ENCODE measurements around the gene AQP5.

The AQP5 gene

DNA sequence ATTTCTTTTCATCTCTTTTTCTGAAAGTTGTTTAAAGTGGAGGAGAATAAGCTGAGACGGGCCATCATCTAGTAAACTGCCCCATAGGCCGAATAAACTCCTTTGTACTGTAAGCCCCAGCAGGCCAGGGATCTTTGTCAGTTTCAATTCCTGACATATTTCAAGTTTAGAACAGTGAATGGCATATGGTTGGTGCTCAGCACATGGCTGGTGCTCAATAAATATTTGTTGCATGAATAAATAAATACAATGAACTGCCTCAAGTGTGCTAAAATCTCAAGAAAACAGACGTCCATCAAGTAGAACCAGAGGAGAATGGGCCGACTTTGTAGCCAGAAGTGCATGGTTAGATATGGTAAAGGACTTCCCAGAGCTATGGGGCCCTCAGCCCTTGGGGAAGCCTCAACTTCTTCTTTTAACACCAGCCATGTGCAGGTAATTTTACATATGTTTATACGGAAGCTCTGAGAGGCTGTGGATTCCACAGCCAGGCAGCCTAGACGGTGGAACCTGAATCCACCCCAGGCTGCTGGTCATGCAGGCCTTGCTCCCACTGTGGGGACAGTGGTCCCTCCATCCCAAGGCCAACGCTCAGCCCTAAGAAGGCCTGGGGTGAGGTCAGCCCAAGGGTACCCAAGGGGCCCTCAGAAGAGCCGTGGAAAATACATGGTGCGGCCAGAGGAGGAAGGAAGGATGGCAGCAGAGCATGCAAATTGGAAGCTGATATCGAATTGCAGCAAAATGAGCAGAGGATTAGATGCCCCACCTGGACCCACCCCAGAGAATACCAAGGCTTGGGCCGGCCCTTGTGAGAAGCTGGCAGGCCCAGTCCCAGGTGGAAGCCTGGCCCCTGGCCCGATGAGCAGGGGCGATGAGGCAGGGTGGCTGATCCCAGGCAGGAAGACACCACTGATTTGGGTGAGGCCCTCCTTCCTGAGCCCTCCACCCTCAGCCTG lies 19.8 kb upstream of the AQP5 start:
- no peak for DNase-seq
- Histone ChIP-seq H3K36me3 (replicated peaks) (no peaks in the 10 kb centered on the region), H3K27ac (no peak overlapping the region), H3K27me3 (replicated peaks) (no peaks in the 10 kb centered on the region), H3K4me3 (ENCODE audit: low read depth, low read length) (no peak overlapping the region)
- in situ Hi-C loops (cut with HindIII; ENCODE audit: low pct_ligation_motif_present, low sequenced_read_pairs) = no loop called here
- TF ChIP-seq CTCF (IDR thresholded peaks at IDR 0.05; ENCODE audit: low read depth, low read length, missing control alignments) = no peak

DNA sequence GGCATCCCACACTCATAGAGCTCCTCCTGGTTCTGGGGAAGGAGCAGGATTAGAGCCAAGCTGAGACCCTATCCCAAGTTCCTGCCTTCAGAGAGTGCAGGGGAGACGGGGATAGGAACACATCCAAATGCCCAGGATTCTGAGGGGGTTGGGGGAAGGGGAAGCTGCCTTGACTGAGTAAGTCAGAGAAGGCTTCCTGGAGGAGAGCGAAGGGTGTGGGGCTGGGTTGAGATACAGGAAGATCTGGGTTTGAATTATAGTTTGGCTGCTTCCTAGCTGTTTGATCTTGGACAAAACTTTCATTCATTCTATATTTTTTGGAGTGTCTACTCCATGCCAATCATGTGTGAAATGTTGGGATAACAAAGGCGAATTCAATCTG lies 19.2 kb upstream of the AQP5 start:
- no peaks in the 10 kb centered on the region for H3K36me3 ChIP-seq (replicated peaks)
- DNase-seq = no peak
- no peak overlapping the region for H3K27ac ChIP-seq
- no peak for TF ChIP-seq CTCF (IDR thresholded peaks at IDR 0.05; ENCODE audit: low read depth, low read length, missing control alignments)
- in situ Hi-C loops (cut with HindIII; ENCODE audit: low pct_ligation_motif_present, low sequenced_read_pairs) = no loop called here
- H3K27me3 ChIP-seq (replicated peaks) = no peaks in the 10 kb centered on the region
- no peak overlapping the region for H3K4me3 ChIP-seq (ENCODE audit: low read depth, low read length)

GRCh38 chr12:49942921-49943624 lies 18.6 kb upstream of the AQP5 start:
- Histone ChIP-seq H3K27me3 (replicated peaks) (no peaks in the 10 kb centered on the region), H3K4me3 (ENCODE audit: low read depth, low read length) (no peak overlapping the region), H3K36me3 (replicated peaks) (no peaks in the 10 kb centered on the region), H3K27ac (no peak overlapping the region)
- in situ Hi-C loops (cut with HindIII; ENCODE audit: low pct_ligation_motif_present, low sequenced_read_pairs) = no loop called here
- DNase-seq = no peak
- no peak for TF ChIP-seq CTCF (IDR thresholded peaks at IDR 0.05; ENCODE audit: low read depth, low read length, missing control alignments)

DNA sequence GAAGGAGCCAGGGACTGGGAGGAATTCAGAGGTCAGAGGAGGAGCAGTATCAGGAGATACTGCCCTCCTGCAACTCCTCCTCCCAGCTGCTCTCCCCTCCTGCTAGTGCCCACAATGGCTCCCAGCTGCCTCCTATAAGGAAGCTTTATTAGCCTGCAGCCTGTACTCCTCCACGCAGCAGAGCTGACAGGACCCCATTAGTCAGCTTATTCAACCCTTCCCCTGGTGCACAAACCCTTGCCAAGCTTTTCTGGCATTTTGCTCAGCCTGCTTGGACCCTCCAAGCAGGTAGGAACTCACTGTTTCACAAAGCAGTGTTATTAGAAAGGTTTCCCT lies 18.1 kb upstream of the AQP5 start:
- TF ChIP-seq CTCF (IDR thresholded peaks at IDR 0.05; ENCODE audit: low read depth, low read length, missing control alignments) = no peak

GRCh38 chr12:49944046-49944445 lies 17.6 kb upstream of the AQP5 start:
- TF ChIP-seq CTCF (IDR thresholded peaks at IDR 0.05; ENCODE audit: low read depth, low read length, missing control alignments) = no peak
- in situ Hi-C loops (cut with HindIII; ENCODE audit: low pct_ligation_motif_present, low sequenced_read_pairs) = no loop called here
- Histone ChIP-seq H3K27ac (no peak overlapping the region), H3K27me3 (replicated peaks) (no peaks in the 10 kb centered on the region), H3K4me3 (ENCODE audit: low read depth, low read length) (no peak overlapping the region), H3K36me3 (replicated peaks) (no peaks in the 10 kb centered on the region)
- DNase-seq = no peak

More for the DNA sequence above, 18.1 kb upstream of the AQP5 start:
- no peak for DNase-seq
- no peaks in the 10 kb centered on the region for H3K27me3 ChIP-seq (replicated peaks)
- no peak overlapping the region for H3K4me3 ChIP-seq (ENCODE audit: low read depth, low read length)
- H3K36me3 ChIP-seq (replicated peaks) = no peaks in the 10 kb centered on the region
- H3K27ac ChIP-seq = no peak overlapping the region
- in situ Hi-C loops (cut with HindIII; ENCODE audit: low pct_ligation_motif_present, low sequenced_read_pairs) = no loop called here
